Measurements from ENCODE around the gene GBA3. TPM values are rescaled to one million over a fixed set of nuclear protein-coding genes. Genes with fewer than 3 reads are reported as not detected.

The GBA3 gene
- total RNA-seq: not detected in 2 replicates
- not detected in 2 replicates for polyA plus RNA-seq

DNA sequence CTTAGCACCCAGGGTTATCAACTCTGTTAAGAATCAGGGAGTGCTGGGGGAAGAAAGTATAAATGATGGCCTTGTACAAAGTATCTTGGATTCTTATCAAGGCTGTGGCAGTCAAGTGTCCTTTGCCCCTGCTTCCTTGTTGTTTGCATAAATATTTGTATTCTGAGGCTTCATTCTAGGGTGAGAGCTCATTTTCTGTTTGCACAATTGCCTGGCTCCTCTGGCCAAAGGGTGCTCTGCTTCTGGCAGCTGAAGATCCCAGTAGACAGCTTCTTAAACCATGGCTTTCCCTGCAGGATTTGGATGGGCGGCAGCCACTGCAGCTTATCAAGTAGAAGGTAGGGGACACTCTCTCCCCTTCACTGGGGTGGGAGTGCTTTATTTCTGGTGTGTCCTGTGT is at the start of gene GBA3:
Gene GBA3 (plus strand): TSS at position 202 of the 400 bp plus-strand sequence.
- no peak for DNase-seq (ENCODE audit: low read depth in 1 of 2, low spot score in 1 of 2)
- H3K9me3 ChIP-seq (ENCODE audit: low read depth): no peaks in the 10 kb centered on the region

DNA sequence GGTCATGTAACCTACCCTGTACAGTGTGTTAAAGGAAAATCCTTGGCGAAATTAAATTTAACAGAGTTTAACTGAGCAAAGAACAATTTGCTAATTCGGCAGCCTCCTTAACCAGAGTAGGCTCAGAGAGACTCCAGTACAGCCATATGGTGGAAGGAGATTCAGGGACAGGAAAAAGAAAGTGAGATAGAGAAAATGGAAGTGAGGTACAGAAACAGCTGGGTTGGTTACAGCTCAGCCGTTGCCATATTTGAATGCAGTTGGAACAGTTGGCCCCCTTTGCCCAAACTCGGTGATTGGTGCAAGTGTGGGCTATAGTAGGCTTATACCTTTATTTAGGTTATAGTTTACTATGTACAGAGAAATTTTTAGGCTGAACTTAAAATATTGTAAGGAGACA is 48.8 kb upstream of the GBA3 start:
- no peak for DNase-seq (ENCODE audit: low read depth in 1 of 2, low spot score in 1 of 2)
- H3K4me3 ChIP-seq: no peak overlapping the region
- H3K27me3 ChIP-seq: no peaks in the 10 kb centered on the region
- no peaks in the 10 kb centered on the region for H3K4me1 ChIP-seq (ENCODE audit: low read depth)
- H3K27ac ChIP-seq: no peak overlapping the region
- no peaks in the 10 kb centered on the region for H3K36me3 ChIP-seq
- no peaks in the 10 kb centered on the region for H3K9me3 ChIP-seq (ENCODE audit: low read depth)
- TF ChIP-seq, protein P1, sequence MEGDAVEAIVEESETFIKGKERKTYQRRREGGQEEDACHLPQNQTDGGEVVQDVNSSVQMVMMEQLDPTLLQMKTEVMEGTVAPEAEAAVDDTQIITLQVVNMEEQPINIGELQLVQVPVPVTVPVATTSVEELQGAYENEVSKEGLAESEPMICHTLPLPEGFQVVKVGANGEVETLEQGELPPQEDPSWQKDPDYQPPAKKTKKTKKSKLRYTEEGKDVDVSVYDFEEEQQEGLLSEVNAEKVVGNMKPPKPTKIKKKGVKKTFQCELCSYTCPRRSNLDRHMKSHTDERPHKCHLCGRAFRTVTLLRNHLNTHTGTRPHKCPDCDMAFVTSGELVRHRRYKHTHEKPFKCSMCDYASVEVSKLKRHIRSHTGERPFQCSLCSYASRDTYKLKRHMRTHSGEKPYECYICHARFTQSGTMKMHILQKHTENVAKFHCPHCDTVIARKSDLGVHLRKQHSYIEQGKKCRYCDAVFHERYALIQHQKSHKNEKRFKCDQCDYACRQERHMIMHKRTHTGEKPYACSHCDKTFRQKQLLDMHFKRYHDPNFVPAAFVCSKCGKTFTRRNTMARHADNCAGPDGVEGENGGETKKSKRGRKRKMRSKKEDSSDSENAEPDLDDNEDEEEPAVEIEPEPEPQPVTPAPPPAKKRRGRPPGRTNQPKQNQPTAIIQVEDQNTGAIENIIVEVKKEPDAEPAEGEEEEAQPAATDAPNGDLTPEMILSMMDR (IDR thresholded peaks at IDR 0.05; ENCODE audit: low read depth, low read length): no peak

More for the DNA sequence above, at the start of gene GBA3:
- no peaks in the 10 kb centered on the region for H3K27me3 ChIP-seq
- no peak within 1 kb of the TSS for H3K4me3 ChIP-seq
- TF ChIP-seq, protein P1 (IDR thresholded peaks at IDR 0.05; ENCODE audit: low read depth, low read length): no peak
- no peak within 1 kb of the TSS for H3K27ac ChIP-seq
- no peaks in the 10 kb centered on the region for H3K4me1 ChIP-seq (ENCODE audit: low read depth)
- no peaks in the 10 kb centered on the region for H3K36me3 ChIP-seq

DNA sequence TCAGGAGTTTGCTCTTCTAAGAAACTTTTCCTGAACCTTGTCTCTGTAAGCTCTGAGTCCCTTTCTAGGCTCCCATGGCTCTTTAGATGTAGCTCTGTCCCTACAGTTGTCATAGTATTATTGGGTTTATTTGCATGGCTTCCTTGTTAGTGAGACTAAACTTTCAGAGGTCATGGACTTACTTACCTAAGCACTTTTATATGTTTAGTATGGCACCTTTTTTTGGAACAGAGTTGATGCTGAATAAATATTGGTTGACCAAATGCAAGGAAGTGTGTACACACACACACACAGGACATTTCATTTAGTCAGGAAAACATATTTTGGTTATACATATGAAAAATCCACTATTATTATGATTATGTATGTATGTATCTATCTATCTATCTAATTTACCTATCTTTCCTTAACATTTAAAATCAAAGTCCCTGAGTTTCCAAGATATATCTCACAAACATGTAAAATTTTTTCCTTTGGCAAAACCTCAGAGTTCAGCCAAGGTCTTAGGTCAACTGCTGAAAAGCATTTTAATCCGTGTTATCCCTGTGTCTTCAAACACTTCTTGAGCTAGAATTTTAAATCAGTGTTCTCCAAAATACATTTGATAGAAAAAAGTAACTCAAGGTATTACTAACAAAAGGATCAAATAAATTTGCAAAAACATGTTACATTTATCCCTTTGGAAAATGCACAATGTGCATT is 47.1 kb upstream of the GBA3 start:
- Histone ChIP-seq H3K4me3 (no peak overlapping the region), H3K9me3 (ENCODE audit: low read depth) (no peaks in the 10 kb centered on the region), H3K27ac (no peak overlapping the region), H3K36me3 (no peaks in the 10 kb centered on the region), H3K27me3 (no peaks in the 10 kb centered on the region), H3K4me1 (ENCODE audit: low read depth) (no peaks in the 10 kb centered on the region)
- TF ChIP-seq, protein P1 (IDR thresholded peaks at IDR 0.05; ENCODE audit: low read depth, low read length): no peak
- DNase-seq (ENCODE audit: low read depth in 1 of 2, low spot score in 1 of 2): no peak

DNA sequence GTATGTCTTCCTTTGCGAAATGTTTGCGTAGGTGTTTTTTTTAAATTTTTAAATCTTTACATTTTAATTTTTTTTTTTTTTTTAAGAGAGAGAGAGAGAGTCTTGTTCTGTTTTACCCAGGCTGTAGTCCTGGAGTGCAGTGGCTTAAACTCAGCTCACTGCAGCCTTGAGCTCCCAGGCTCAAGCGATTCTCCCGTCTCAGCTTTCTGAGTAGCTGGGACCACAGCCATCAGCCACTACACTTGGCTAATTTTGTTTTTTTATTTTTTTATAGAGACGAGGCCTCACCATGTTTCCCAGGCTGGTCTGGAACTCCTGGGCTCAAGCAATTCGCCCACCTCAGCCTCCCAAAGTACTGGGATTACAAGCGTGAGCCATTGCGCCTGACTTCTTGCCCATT is 43.7 kb upstream of the GBA3 start:
- H3K36me3 ChIP-seq: no peaks in the 10 kb centered on the region
- H3K27me3 ChIP-seq: no peaks in the 10 kb centered on the region
- no peaks in the 10 kb centered on the region for H3K4me1 ChIP-seq (ENCODE audit: low read depth)
- no peaks in the 10 kb centered on the region for H3K9me3 ChIP-seq (ENCODE audit: low read depth)
- no peak overlapping the region for H3K27ac ChIP-seq
- TF ChIP-seq, protein P1 (IDR thresholded peaks at IDR 0.05; ENCODE audit: low read depth, low read length): no peak
- DNase-seq (ENCODE audit: low read depth in 1 of 2, low spot score in 1 of 2): no peak
- no peak overlapping the region for H3K4me3 ChIP-seq

DNA sequence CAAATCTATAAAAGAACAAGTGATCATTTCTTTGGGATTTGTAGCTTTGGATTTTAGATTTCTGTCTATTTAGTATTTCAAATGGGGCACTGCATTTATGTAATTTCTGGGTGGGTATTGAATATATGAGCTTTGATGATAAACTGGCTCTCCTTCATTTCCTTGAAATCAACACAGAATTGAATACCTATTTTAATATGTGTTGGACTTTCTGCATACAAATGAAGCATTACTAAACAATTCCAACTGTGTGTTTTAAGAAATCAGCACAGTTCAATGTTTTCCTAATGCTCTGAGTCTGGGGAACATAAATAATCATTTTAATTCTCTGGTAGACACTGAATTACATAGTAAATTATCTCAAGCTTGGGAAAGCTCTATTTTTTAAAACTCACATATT is 42.0 kb upstream of the GBA3 start:
- Histone ChIP-seq H3K4me3 (no peak overlapping the region), H3K9me3 (ENCODE audit: low read depth) (no peaks in the 10 kb centered on the region), H3K36me3 (no peaks in the 10 kb centered on the region), H3K27me3 (no peaks in the 10 kb centered on the region), H3K27ac (no peak overlapping the region), H3K4me1 (ENCODE audit: low read depth) (no peaks in the 10 kb centered on the region)
- no peak for DNase-seq (ENCODE audit: low read depth in 1 of 2, low spot score in 1 of 2)
- TF ChIP-seq, protein P1 (IDR thresholded peaks at IDR 0.05; ENCODE audit: low read depth, low read length): no peak

Data from cardiac muscle cell (in vitro differentiated cells and primary cell).